HepG2 (cell line): Measurements from ENCODE around the gene ORMDL3. TPM values are rescaled to one million over a fixed set of nuclear protein-coding genes. Genes with fewer than 3 reads are reported as not detected.

Experiments used
- CC2D1A ChIP-seq: sonication (generic); formaldehyde crosslinking; IDR thresholded peaks from 2 replicates; pipeline ENCODE4 v1.8.1; 2023; ENCODE audit warnings: mild to moderate bottlenecking, missing genetic modification reagents
- DNMT3B ChIP-seq: conservative IDR thresholded peaks from 2 replicates; pipeline ENCODE4 v1.6.1; 2016; ENCODE audit warnings: missing biosample characterization, control low read depth
- GATA4 ChIP-seq: sonication (generic); IDR thresholded peaks from 2 replicates; pipeline ENCODE4 v1.6.1; 2016; ENCODE audit warnings: antibody characterized with exemption, low read depth, borderline replicate concordance
- LRRFIP1 ChIP-seq: sonication (generic); formaldehyde crosslinking; conservative IDR thresholded peaks from 2 replicates; pipeline ENCODE4 v1.4.0; 2020; ENCODE audit warnings: missing genetic modification reagents
- NAIF1 ChIP-seq: sonication (generic); formaldehyde crosslinking; IDR thresholded peaks from 2 replicates; pipeline ENCODE4 v1.5.0; 2020; ENCODE audit warnings: mild to moderate bottlenecking, missing genetic modification reagents, borderline replicate concordance
- PTBP1 ChIP-seq: fragments of 200-400 bp; formaldehyde crosslinking; IDR thresholded peaks from 2 replicates; pipeline ENCODE4 v1.6.1; 2018; ENCODE audit warnings: low read length, low read depth; ENCODE audit not compliant: poor library complexity, severe bottlenecking
- REPIN1 ChIP-seq: sonication (generic); formaldehyde crosslinking; IDR thresholded peaks from 2 replicates; pipeline ENCODE4 v1.8.0; 2022; ENCODE audit warnings: missing genetic modification reagents, low read depth, mild to moderate bottlenecking, borderline replicate concordance
- REST ChIP-seq, 2 experiments: IDR thresholded peaks; 2 replicates each; pipeline ENCODE4 v1.6.1; 2011 to 2012; ENCODE audit warnings: low read length in 2 of 2, borderline replicate concordance in 1 of 2, low read depth in 1 of 2, mild to moderate bottlenecking in 1 of 2, moderate library complexity in 1 of 2
- RFXANK ChIP-seq: IDR thresholded peaks from 2 replicates; pipeline ENCODE4 v1.6.1; 2016
- TCF7L2 ChIP-seq: IDR thresholded peaks from 2 replicates; pipeline ENCODE4 v1.6.1; 2011; ENCODE audit warnings: mild to moderate bottlenecking, low read depth, low read length, moderate library complexity
- TRIM24 ChIP-seq: sonication (generic); formaldehyde crosslinking; IDR thresholded peaks from 2 replicates; pipeline ENCODE4 v1.8.0; 2022; ENCODE audit warnings: mild to moderate bottlenecking, missing genetic modification reagents
- XBP1 ChIP-seq: sonication (generic); formaldehyde crosslinking; IDR thresholded peaks from 2 replicates; pipeline ENCODE4 v1.5.0; 2020; ENCODE audit warnings: missing genetic modification reagents
- ZBTB46 ChIP-seq: sonication (generic); formaldehyde crosslinking; IDR thresholded peaks from 2 replicates; pipeline ENCODE4 v1.4.0; 2020; ENCODE audit warnings: mild to moderate bottlenecking, missing genetic modification reagents, borderline replicate concordance
- ZNF18 ChIP-seq: sonication (generic); formaldehyde crosslinking; IDR thresholded peaks from 2 replicates; pipeline ENCODE4 v1.8.0; 2022; ENCODE audit warnings: mild to moderate bottlenecking, missing genetic modification reagents; ENCODE audit not compliant: insufficient replicate concordance
- ZNF235 ChIP-seq: sonication (generic); formaldehyde crosslinking; IDR thresholded peaks from 2 replicates; pipeline ENCODE4 v1.8.1; 2023; ENCODE audit warnings: mild to moderate bottlenecking, missing genetic modification reagents, borderline replicate concordance
- ZNF280D ChIP-seq: sonication (generic); formaldehyde crosslinking; IDR thresholded peaks from 2 replicates; pipeline ENCODE4 v1.5.1; 2020; ENCODE audit warnings: mild to moderate bottlenecking, missing genetic modification reagents
- polyA plus RNA-seq, 8 experiments: library from polyadenylated mRNA; depleted of rRNA in 3 of 8; stranded (reverse) in 7 of 8; unstranded in 1 of 8; fragments of >200 nt; fragmentation: Illumina TruSeq in 4 of 8; extraction: Trizol in 4 of 8; gene quantifications; 2 replicates each; pipeline versions ENCODE4 v1.2.1 to v1.2.3, GENCODE V29; 2011 to 2016; ENCODE audit warnings: low read depth in 4 of 8, missing spikeins in 1 of 8, mixed read lengths in 1 of 8; ENCODE audit not compliant: insufficient read depth in 1 of 8
- total RNA-seq, 5 experiments: library from RNA; depleted of rRNA; stranded (reverse); fragments of >200 nt; fragmentation: Illumina TruSeq; extraction: Trizol; gene quantifications; 2 replicates each; pipeline ENCODE4 v1.2.3, GENCODE V29; 2016; ENCODE audit warnings: low read depth in 1 of 5

Gene ORMDL3
- total and polyA plus RNA-seq, 2 of the 13 experiments (the other 11 are each of a cell fraction or from before 2014, with no cell fraction given): 181 to 384 TPM

GRCh38 chr17:39916918-39917317 is 10.5 kb downstream of the ORMDL3 start (continued):
- TF ChIP-seq REST (IDR thresholded peaks at IDR 0.05; ENCODE audit: borderline replicate concordance in 1 of 2, low read depth in 1 of 2, low read length in 2 of 2) (no peak), ZNF280D (CRISPR knock-in tag) (no peak), ZNF235 (no peak), XBP1 (no peak), ZNF18 (no peak), DNMT3B (CRISPR knock-in tag) (no peak), GATA4 (no peak), RFXANK (CRISPR knock-in tag) (0 out of 2 replicates have a peak, but pooled peaks have one; percentile 65), PTBP1 (no peak), CC2D1A (CRISPR knock-in tag) (0 out of 2 replicates have a peak, but pooled peaks have one; percentile 63), LRRFIP1 (CRISPR knock-in tag) (no peak), REPIN1 (CRISPR knock-in tag) (no peak), ZBTB46 (CRISPR knock-in tag) (no peak), TRIM24 (CRISPR knock-in tag) (no peak), NAIF1 (CRISPR knock-in tag) (no peak), TCF7L2 (no peak)
